Cardiac fibroblast (primary cell): ENCODE measurements around the gene PTPRN2.

Source experiments
- DNase-seq, 2 donors: peaks; one replicate each; pipeline versions ENCODE4 v3.0.0 to v3.0.0-alpha.2; 2010; ENCODE audit warnings: low read depth in 2 of 2
- H3K4me3 ChIP-seq, 2 donors: replicated peaks in 1 of 2; 1 replicate in 1 of 2; 2 replicates in 1 of 2; pipeline ENCODE4 v1.5.1; 2011; ENCODE audit warnings: low read depth in 2 of 2, low read length in 2 of 2, mild to moderate bottlenecking in 2 of 2, moderate library complexity in 1 of 2
- TF ChIP-seq, protein P1 (sequence below): IDR thresholded peaks from one replicate; pipeline ENCODE4 v1.5.1; 2011; ENCODE audit warnings: low read depth, mild to moderate bottlenecking, low read length, inconsistent platforms

Gene PTPRN2

DNA sequence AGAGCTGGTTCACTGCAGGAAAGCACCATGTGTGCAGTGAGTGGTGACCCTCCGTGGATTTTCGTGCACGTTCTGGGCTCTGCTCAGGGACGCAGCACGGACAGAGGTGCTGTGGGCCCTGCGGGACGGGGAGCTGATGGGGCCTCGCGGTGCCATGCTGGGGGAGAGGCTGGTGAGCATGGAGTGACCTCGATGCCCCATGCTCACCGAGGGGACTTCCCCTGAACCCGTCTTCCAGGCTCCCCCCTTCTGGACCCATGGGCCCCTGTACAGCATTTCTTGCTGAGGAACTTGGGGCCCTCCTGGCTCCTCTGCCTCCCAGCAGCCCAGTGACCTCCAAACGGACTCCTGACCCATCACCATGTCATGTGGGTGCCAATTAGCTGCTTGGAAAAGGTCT lies 997.1 kb downstream of the PTPRN2 start:
- DNase-seq: no peak
- TF ChIP-seq, protein P1, sequence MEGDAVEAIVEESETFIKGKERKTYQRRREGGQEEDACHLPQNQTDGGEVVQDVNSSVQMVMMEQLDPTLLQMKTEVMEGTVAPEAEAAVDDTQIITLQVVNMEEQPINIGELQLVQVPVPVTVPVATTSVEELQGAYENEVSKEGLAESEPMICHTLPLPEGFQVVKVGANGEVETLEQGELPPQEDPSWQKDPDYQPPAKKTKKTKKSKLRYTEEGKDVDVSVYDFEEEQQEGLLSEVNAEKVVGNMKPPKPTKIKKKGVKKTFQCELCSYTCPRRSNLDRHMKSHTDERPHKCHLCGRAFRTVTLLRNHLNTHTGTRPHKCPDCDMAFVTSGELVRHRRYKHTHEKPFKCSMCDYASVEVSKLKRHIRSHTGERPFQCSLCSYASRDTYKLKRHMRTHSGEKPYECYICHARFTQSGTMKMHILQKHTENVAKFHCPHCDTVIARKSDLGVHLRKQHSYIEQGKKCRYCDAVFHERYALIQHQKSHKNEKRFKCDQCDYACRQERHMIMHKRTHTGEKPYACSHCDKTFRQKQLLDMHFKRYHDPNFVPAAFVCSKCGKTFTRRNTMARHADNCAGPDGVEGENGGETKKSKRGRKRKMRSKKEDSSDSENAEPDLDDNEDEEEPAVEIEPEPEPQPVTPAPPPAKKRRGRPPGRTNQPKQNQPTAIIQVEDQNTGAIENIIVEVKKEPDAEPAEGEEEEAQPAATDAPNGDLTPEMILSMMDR: no peak
- no peak overlapping the region for H3K4me3 ChIP-seq

DNA sequence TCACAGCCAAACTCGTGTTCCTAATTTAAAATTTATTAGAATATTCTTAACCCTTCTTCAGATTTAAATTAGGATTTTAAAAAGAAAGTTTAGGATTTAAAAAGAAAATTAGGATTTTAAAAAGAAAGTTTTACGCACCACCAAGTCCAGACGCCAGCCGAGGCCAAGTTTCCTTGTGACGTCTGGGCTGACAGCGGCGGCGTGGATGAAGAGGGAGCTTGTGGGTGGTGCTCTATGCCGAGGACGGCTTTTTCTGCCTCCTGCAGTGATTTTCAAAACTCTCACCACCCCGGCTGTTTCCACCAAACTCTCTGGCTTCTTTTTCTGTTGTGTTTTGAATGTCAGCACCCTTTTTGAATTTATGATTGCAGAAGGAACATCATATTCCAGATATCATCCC lies 997.9 kb downstream of the PTPRN2 start:
- no peak for DNase-seq
- no peak overlapping the region for H3K4me3 ChIP-seq
- TF ChIP-seq, protein P1: no peak

DNA sequence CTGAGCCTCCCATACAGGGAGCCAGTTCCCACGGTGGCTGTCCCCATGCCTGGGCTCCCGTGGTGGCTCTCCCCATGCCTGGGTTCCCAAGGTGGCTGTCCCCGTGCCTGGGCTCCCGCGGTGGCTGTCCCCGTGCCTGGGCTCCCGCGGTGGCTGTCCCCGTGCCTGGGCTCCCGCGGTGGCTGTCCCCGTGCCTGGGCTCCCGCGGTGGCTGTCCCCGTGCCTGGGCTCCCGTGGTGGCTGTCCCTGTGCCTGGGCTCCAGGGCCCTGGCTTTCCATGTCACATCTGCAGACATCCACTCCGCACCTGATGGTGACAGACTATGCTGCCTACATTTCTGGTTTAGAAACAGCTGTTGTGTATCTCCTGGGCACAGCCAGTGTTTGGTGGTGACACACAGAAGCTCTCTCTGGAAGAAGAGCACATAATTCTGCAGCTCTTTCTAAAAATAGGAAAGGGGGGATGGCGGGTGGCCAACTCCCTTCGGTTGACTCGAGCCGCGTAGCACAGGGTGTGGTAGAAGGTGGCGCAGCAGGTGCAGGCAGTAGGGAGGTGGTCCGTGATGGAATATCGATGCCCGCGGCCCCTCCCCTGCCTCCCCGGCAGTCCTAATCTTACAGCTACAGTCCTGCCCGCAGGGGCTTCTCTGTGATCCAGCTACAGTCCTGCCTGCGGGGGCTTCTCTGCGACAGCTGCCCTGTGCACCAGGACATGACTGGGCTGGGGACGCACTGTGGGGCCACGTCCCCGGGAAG lies 999.6 kb downstream of the PTPRN2 start:
- DNase-seq: no peak
- TF ChIP-seq, protein P1: no peak
- H3K4me3 ChIP-seq: no peak overlapping the region

DNA sequence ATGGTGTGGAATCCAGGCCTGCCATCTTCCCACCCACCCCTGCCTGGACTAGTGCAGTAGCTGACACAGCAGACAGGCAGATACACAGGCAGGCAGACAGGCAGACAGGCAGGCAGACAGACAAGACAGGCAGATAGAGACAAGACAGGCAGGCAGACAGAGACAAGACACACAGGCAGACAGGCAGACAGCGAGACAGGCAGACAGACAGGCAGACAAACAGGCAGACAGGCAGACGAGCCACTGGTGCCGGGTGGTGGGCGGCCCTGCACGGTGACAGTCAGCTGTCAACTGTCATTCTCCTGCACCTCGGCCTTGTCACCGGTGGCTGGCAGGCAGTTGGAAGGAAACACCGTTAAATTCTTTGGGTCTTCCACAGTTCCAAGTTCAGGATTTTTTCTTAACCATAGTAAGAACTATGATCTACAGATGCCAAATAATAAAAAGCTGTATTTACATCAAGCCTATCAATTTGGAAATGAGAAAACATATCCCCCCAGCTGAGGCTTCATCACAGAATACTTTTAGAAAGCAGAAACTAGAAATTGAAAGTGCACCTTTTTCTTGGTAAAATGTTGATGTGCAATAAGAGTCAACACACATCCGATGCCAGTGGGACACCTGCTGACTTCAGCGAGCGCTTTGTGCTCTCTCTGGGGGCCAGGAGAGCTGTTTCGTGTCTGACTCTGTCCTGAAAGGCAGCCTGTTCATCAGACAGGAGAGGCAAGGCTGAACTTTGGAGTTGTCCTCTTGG lies 1000.4 kb downstream of the PTPRN2 start:
- no peak overlapping the region for H3K4me3 ChIP-seq
- no peak for DNase-seq
- TF ChIP-seq, protein P1: no peak

DNA sequence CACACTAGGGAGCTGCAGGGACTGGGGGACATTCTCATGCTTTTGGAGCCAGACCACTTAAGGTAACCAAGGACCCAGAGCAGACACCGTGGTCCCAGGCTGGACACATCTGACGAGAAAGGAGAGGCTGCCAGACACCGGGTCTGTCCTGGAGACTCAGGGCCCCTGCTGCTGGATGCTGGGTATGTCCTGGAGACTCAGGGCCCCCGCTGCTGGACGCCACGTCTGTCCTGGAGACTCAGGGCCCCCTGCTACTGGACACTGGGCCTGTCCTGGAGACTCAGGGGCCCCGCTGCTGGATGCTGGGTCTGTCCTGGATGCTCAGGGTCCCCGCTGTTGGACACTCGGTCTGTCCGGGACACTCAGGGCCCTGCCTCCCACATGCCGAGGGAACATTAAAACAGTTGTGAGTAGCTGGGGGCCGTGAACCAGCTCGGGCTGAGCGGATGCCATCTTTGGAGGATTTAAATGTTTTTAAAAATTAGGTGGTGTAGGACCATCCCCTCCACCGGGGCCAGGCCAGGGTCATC lies 1001.1 kb downstream of the PTPRN2 start:
- H3K4me3 ChIP-seq: no peak overlapping the region
- TF ChIP-seq, protein P1: no peak
- no peak for DNase-seq

DNA sequence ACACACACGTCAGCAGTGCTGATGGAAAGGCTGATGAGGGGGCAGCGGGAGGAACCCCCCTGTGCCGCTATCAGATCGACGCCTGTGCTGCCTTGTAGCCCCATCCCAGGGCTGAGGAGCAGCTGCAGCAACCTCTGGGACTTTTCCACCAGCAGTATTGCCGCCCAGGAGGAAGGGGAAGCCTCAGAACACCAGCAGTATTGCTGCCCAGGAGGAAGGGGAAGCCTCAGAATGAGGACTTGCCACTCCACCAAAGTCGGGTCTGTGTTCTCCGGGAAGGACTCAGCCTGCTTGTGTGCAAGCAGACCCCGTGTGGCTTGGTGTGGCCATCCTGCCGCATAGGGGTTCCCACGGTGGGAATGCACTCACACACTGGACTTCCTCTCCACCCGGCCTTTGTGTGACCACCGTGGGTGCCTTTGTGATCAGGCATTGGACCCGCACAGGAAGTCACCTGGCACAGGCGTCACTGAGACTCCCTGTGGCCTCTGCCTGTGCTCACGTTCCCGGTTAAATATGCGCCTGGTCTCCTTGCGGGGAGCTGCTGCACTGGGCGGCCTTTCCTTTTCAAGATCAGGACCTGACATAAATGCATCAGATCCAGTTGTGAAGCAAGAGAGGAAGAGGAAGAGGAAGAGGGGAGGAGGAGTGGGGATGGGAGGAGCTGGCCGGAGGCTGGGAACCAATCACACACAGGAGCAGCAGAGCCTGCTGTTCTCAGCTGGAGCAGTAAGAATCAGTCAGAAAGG lies 1002.3 kb downstream of the PTPRN2 start:
- no peak for DNase-seq
- TF ChIP-seq, protein P1: no peak
- H3K4me3 ChIP-seq: no peak overlapping the region
